ENCODE results near the gene FBXL13. TPM values are rescaled to one million over a fixed set of nuclear protein-coding genes. Genes with fewer than 3 reads are reported as not detected.

Gene FBXL13
- polyA plus RNA-seq, 1 of the 3 experiments (the other 2 are of a cell fraction) = 1.1 TPM

DNA sequence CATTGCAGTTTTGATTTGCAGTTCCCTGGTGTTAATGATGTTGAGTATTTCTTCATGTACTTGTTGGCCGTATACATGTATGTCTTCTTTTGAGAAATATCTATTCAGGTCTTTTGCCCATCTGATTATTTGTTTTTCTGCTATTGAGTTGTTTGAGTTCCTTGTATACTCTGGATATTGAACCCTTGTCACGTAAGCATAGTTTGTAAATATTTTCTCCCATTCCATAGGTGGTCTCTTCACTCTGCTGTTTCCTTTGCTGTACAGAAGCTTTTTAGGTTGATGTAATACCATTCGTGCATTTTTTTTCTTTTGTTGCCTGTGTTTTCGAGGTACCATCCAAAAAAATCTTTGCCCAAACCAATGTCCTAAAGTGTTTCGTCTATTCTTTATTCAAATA, 205.4 kb downstream of the FBXL13 start:
- H3K27me3 ChIP-seq (ENCODE audit: insufficient read depth) = no peaks in the 10 kb centered on the region
- TF ChIP-seq MXI1 (IDR thresholded peaks at IDR 0.05; ENCODE audit: low read depth, low read length) = no peak
- TF ChIP-seq NRF1 (IDR thresholded peaks at IDR 0.05; ENCODE audit: low read depth, low read length) = no peak
- TF ChIP-seq SIN3A (IDR thresholded peaks at IDR 0.05; ENCODE audit: borderline replicate concordance, low read depth, low read length) = no peak
- no peak for TF ChIP-seq FOXM1 (IDR thresholded peaks at IDR 0.05; ENCODE audit: low read depth)
- no peak for TF ChIP-seq CHD2 (IDR thresholded peaks at IDR 0.05; ENCODE audit: low read length, partially characterized antibody)
- TF ChIP-seq TEAD4 (IDR thresholded peaks at IDR 0.05; ENCODE audit: borderline replicate concordance, insufficient read depth) = no peak
- no peak for TF ChIP-seq TAF1 (IDR thresholded peaks at IDR 0.05; ENCODE audit: borderline replicate concordance, low read depth, low read length)
- TF ChIP-seq, protein P1, sequence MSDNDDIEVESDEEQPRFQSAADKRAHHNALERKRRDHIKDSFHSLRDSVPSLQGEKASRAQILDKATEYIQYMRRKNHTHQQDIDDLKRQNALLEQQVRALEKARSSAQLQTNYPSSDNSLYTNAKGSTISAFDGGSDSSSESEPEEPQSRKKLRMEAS (IDR thresholded peaks at IDR 0.05; ENCODE audit: low read depth) = no peak
- no peak for TF ChIP-seq FOSL2 (IDR thresholded peaks at IDR 0.05; ENCODE audit: borderline replicate concordance, low read depth)
- no peak for TF ChIP-seq PBX3 (IDR thresholded peaks at IDR 0.05)
- TF ChIP-seq, protein P2, sequence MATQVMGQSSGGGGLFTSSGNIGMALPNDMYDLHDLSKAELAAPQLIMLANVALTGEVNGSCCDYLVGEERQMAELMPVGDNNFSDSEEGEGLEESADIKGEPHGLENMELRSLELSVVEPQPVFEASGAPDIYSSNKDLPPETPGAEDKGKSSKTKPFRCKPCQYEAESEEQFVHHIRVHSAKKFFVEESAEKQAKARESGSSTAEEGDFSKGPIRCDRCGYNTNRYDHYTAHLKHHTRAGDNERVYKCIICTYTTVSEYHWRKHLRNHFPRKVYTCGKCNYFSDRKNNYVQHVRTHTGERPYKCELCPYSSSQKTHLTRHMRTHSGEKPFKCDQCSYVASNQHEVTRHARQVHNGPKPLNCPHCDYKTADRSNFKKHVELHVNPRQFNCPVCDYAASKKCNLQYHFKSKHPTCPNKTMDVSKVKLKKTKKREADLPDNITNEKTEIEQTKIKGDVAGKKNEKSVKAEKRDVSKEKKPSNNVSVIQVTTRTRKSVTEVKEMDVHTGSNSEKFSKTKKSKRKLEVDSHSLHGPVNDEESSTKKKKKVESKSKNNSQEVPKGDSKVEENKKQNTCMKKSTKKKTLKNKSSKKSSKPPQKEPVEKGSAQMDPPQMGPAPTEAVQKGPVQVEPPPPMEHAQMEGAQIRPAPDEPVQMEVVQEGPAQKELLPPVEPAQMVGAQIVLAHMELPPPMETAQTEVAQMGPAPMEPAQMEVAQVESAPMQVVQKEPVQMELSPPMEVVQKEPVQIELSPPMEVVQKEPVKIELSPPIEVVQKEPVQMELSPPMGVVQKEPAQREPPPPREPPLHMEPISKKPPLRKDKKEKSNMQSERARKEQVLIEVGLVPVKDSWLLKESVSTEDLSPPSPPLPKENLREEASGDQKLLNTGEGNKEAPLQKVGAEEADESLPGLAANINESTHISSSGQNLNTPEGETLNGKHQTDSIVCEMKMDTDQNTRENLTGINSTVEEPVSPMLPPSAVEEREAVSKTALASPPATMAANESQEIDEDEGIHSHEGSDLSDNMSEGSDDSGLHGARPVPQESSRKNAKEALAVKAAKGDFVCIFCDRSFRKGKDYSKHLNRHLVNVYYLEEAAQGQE (IDR thresholded peaks at IDR 0.05; ENCODE audit: low read depth, low read length) = no peak
- no peak for TF ChIP-seq FOXJ3 (CRISPR knock-in tag; IDR thresholded peaks at IDR 0.05)
- no peak for TF ChIP-seq ELF1 (IDR thresholded peaks at IDR 0.05)
- TF ChIP-seq, protein P3, sequence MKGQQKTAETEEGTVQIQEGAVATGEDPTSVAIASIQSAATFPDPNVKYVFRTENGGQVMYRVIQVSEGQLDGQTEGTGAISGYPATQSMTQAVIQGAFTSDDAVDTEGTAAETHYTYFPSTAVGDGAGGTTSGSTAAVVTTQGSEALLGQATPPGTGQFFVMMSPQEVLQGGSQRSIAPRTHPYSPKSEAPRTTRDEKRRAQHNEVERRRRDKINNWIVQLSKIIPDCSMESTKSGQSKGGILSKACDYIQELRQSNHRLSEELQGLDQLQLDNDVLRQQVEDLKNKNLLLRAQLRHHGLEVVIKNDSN (IDR thresholded peaks at IDR 0.05; ENCODE audit: borderline replicate concordance, low read depth) = no peak
- TF ChIP-seq RAD21 (IDR thresholded peaks at IDR 0.05; ENCODE audit: low read length) = no peak
- TF ChIP-seq POLR2AphosphoS5 (IDR thresholded peaks at IDR 0.05; ENCODE audit: low read depth, low read length) = no peak
- H3K79me2 ChIP-seq (ENCODE audit: insufficient read depth) = no peaks in the 10 kb centered on the region
- H3K9me2 ChIP-seq = no peaks in the 10 kb centered on the region
- H3F3A ChIP-seq (replicated peaks; ENCODE audit: insufficient read depth) = peaks cover 36% of the 10 kb centered on the region
- H4K20me1 ChIP-seq (ENCODE audit: insufficient read depth) = no peaks in the 10 kb centered on the region
- ChIA-PET CTCF (no interaction called here), POLR2A (no interaction called here)
- no peak for DNase-seq
- H3K4me2 ChIP-seq = no peak overlapping the region
- peaks cover 0 to 25% of the 10 kb centered on the region in 2 experiments; a peak in 2 of 4 replicates for H3K4me1 ChIP-seq (ENCODE audit: control insufficient read depth in 1 of 2, insufficient read depth in 2 of 2, low read depth in 1 of 2, low read length in 1 of 2)
- H3K4me3 ChIP-seq (ENCODE audit: low read depth in 2 of 2, low read length in 1 of 2) = no peak overlapping the region
- no peak overlapping the region for H2AFZ ChIP-seq (ENCODE audit: low read depth)
- no peak overlapping the region for H3K9ac ChIP-seq
- no peaks in the 10 kb centered on the region for H3K36me3 ChIP-seq (replicated peaks in 1 of 2; ENCODE audit: control insufficient read depth in 1 of 2, insufficient read depth in 2 of 2, low read length in 1 of 2)
- no peak overlapping the region for H3K27ac ChIP-seq (ENCODE audit: low read depth in 2 of 2, low read length in 1 of 2)
- H3K9me3 ChIP-seq = no peaks in the 10 kb centered on the region
- 91% methylated on average over 5 of the region's 5 CpGs for WGBS (ENCODE audit: low lambda C conversion rate)
